Endodermal cell (in vitro differentiated cells): ENCODE results near the gene SBNO2. TPM values are rescaled to one million over a fixed set of nuclear protein-coding genes. Genes with fewer than 3 reads are reported as not detected.
A peak's percentile ranks its signal among the peaks of the same experiment; 100 is the strongest.

ENCODE experiments used
- DNase-seq: peaks from one replicate; pipeline ENCODE4 v3.0.0-alpha.2; 2017
- H3K27ac ChIP-seq: 2 replicates; pipeline ENCODE4 v1.5.1; 2013; ENCODE audit warnings: mild to moderate bottlenecking, low read depth, low read length, moderate library complexity
- H3K27me3 ChIP-seq: 2 replicates; pipeline ENCODE4 v1.6.1; 2013; ENCODE audit warnings: mild to moderate bottlenecking, low read length, moderate library complexity; ENCODE audit not compliant: insufficient read depth, control insufficient read depth, poor library complexity, severe bottlenecking
- H3K36me3 ChIP-seq: 2 replicates; pipeline ENCODE4 v1.7.0; 2013; ENCODE audit warnings: mild to moderate bottlenecking, low read length, moderate library complexity; ENCODE audit not compliant: control insufficient read depth, insufficient read depth
- H3K4me1 ChIP-seq: one replicate; pipeline ENCODE4 v1.7.0; 2013; ENCODE audit warnings: low read length; ENCODE audit not compliant: control insufficient read depth, insufficient read depth
- H3K4me3 ChIP-seq: 2 replicates; pipeline ENCODE4 v1.5.1; 2013; ENCODE audit warnings: mild to moderate bottlenecking, low read length, moderate library complexity
- H3K9ac ChIP-seq: 2 replicates; pipeline ENCODE4 v1.6.1; 2013; ENCODE audit warnings: mild to moderate bottlenecking, low read length, moderate library complexity; ENCODE audit not compliant: poor library complexity, severe bottlenecking; ENCODE audit errors: extremely low read depth
- H3K9me3 ChIP-seq: 2 replicates; pipeline ENCODE4 v1.6.1; 2013; ENCODE audit warnings: mild to moderate bottlenecking, low read length, moderate library complexity; ENCODE audit not compliant: control insufficient read depth
- H3K27ac Mint-ChIP-seq: 2 replicates; pipeline ENCODE4 v1.8.0; 2020; ENCODE audit warnings: mixed read lengths
- H3K27me3 Mint-ChIP-seq: 2 replicates; pipeline ENCODE4 v1.8.0; 2021; ENCODE audit warnings: mild to moderate bottlenecking, mixed read lengths; ENCODE audit not compliant: insufficient read depth
- H3K36me3 Mint-ChIP-seq: 2 replicates; pipeline ENCODE4 v1.8.0; 2020; ENCODE audit warnings: low read depth, mixed read lengths
- H3K4me1 Mint-ChIP-seq: 2 replicates; pipeline ENCODE4 v1.8.0; 2020; ENCODE audit warnings: mixed read lengths
- H3K4me3 Mint-ChIP-seq: 2 replicates; pipeline ENCODE4 v1.8.0; 2020; ENCODE audit warnings: mild to moderate bottlenecking, moderate library complexity, mixed read lengths
- H3K9me3 Mint-ChIP-seq: 2 replicates; pipeline ENCODE4 v1.8.0; 2020; ENCODE audit warnings: mild to moderate bottlenecking, mixed read lengths
- CTCF ChIP-seq: fragments of 200-600 bp; sonication (generic); conservative IDR thresholded peaks from 2 replicates; pipeline ENCODE4 v1.5.0; 2021; ENCODE audit warnings: antibody characterized with exemption, mild to moderate bottlenecking
- WGBS, 2 experiments: methylation state at CpG; one replicate each; pipeline versions ENCODE4 v1.1.5 to v1.1.7; 2013; ENCODE audit warnings: missing lambda C conversion rate in 2 of 2, mixed read lengths in 1 of 2; ENCODE audit not compliant: insufficient coverage in 1 of 2, insufficient read length in 1 of 2; 5-methylcytosine and 5-hydroxymethylcytosine counted together
- long read RNA-seq, 4 experiments: library from polyadenylated mRNA in 2 of 4; library from RNA in 1 of 4; library from capped mRNA in 1 of 4; stranded (forward) in 3 of 4; unstranded in 1 of 4; transcript quantifications; one replicate each; pipeline ENCODE4 v2.0.0, GENCODE V29; 2020 to 2021; ENCODE audit warnings: inconsistent platforms in 1 of 4
- polyA plus RNA-seq, 2 experiments: library from polyadenylated mRNA; stranded (reverse); fragments of 50-300 nt; gene quantifications; one replicate each; pipeline ENCODE4 v1.2.3, GENCODE V29; 2013
- total RNA-seq, 2 donors: library from RNA; stranded (reverse); fragmentation: NEBNext Ultra II Directional in 1 of 2; extraction: Animal tissue kit (Norgen Biotek cat#: 25700) in 1 of 2; gene quantifications; 2 replicates in 1 of 2; 3 replicates in 1 of 2; pipeline ENCODE4 v1.2.1, GENCODE V29; 2021

SBNO2 gene
- total RNA-seq, result 10 to 100 TPM; 43.3 to 50.4 TPM
- 17.7 TPM for polyA plus RNA-seq (2013, experiment 1 of 2)
- polyA plus RNA-seq (2013, experiment 2 of 2), result 17.6 TPM
- long read RNA-seq, experiment 1, partial matches to known transcripts, result 9 of 10 reads
- long read RNA-seq, experiment 1, other reads (novel, unspliced or antisense), result 1 of 10 reads
- long read RNA-seq, experiment 2, full-length matches to known transcripts, result 8 of 16 reads
- long read RNA-seq, experiment 2, partial matches to known transcripts, result 4 of 16 reads
- long read RNA-seq, experiment 2, other reads (novel, unspliced or antisense), result 4 of 16 reads
- long read RNA-seq, experiment 3, partial matches to known transcripts, result 2 of 3 reads
- long read RNA-seq, experiment 3, other reads (novel, unspliced or antisense), result 1 of 3 reads
- long read RNA-seq, experiment 4, partial matches to known transcripts, result 0 of 6 reads
- long read RNA-seq, experiment 4, other reads (novel, unspliced or antisense), result 6 of 6 reads

- H3K4me3 Mint-ChIP-seq, result peak within 1 kb of the TSS; percentile 93
- H3K36me3 ChIP-seq, result no peaks in the 10 kb centered on the region
- peaks cover 21% of the 10 kb centered on the region for H3K4me1 Mint-ChIP-seq
- no peaks in the 10 kb centered on the region for H3K27me3 ChIP-seq
- no peak within 1 kb of the TSS for H3K27ac ChIP-seq
- 15 to 23% methylated on average over 39 to 77 of the region's 84 CpGs for WGBS, 2 experiments
- H3K4me3 ChIP-seq, result peak within 1 kb of the TSS; percentile 90
- peak; percentile 98 for DNase-seq
- no peaks in the 10 kb centered on the region for H3K9me3 Mint-ChIP-seq
- peak within 1 kb of the TSS; percentile 89 for H3K27ac Mint-ChIP-seq
- H3K9ac ChIP-seq, result peak within 1 kb of the TSS; percentile 76
- peaks cover 5% of the 10 kb centered on the region for H3K36me3 Mint-ChIP-seq
- no peaks in the 10 kb centered on the region for H3K27me3 Mint-ChIP-seq
- H3K4me1 ChIP-seq, result peaks cover 5% of the 10 kb centered on the region
- no peak for TF ChIP-seq CTCF
- H3K9me3 ChIP-seq, result no peaks in the 10 kb centered on the region
These were observed at the start of gene SBNO2 for GRCh38 chr19:1173845-1174809. SBNO2 (minus strand) TSS chr19:1174268; CDS start chr19:1154276, 19,992 bp downstream.

GRCh38 chr19:1223018-1223855, 49.2 kb upstream of the SBNO2 start:
- H3K9me3 Mint-ChIP-seq, result no peaks in the 10 kb centered on the region
- peak overlapping the region; percentile 22 for H3K27ac ChIP-seq
- 93 to 97% methylated on average over 27 to 48 of the region's 48 CpGs for WGBS, 2 experiments
- no peak overlapping the region for H3K9ac ChIP-seq
- peaks cover 18% of the 10 kb centered on the region for H3K36me3 ChIP-seq
- peak; percentile 91 for DNase-seq
- H3K4me1 Mint-ChIP-seq, result peaks cover under 1% of the 10 kb centered on the region
- H3K9me3 ChIP-seq, result no peaks in the 10 kb centered on the region
- no peaks in the 10 kb centered on the region for H3K27me3 Mint-ChIP-seq
- H3K27me3 ChIP-seq, result no peaks in the 10 kb centered on the region
- H3K27ac Mint-ChIP-seq, result no peak overlapping the region
- peak; percentile 78 for TF ChIP-seq CTCF
- H3K4me3 Mint-ChIP-seq, result no peak overlapping the region
- H3K36me3 Mint-ChIP-seq, result peaks cover 10% of the 10 kb centered on the region
- no peaks in the 10 kb centered on the region for H3K4me1 ChIP-seq
- H3K4me3 ChIP-seq, result no peak overlapping the region

GRCh38 chr19:1222394-1222793, 48.3 kb upstream of the SBNO2 start:
- Mint-ChIP-seq H3K36me3 (peaks cover 9% of the 10 kb centered on the region), H3K4me1 (peaks cover 2% of the 10 kb centered on the region), H3K27ac (no peak overlapping the region), H3K4me3 (no peak overlapping the region), H3K9me3 (no peaks in the 10 kb centered on the region), H3K27me3 (no peaks in the 10 kb centered on the region)
- Histone ChIP-seq H3K27me3 (no peaks in the 10 kb centered on the region), H3K36me3 (peaks cover 18% of the 10 kb centered on the region), H3K4me1 (no peaks in the 10 kb centered on the region), H3K4me3 (no peak overlapping the region), H3K9ac (no peak overlapping the region), H3K27ac (peak overlapping the region; percentile 22), H3K9me3 (no peaks in the 10 kb centered on the region)
- no peak for TF ChIP-seq CTCF
- DNase-seq, result no peak
- 89 to 91% methylated on average over 9 to 14 of the region's 14 CpGs for whole genome bisulfite sequencing, 2 experiments
